ENCODE data around the gene LAMA3.

LAMA3 gene

DNA sequence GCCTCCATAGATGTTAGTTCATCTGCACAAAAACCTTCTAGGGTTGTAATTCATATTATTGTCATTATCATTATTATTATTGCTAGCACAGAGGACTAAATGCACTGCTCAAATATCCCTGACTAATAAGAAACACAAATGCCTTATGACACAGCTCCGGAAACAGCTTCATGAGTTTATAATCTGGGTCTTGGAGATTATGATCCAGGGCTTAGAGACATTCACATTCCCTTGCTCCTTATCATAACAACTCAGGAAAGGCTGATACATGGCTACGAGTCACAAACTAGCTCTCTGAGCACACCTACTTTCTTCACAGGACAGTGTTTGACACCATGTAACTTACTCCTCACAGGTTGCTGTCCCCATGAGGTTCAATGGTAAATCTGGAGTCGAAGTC, 223.1 kb downstream of the LAMA3 start:
- Histone ChIP-seq H3K4me3 (ENCODE audit: low read length in 2 of 2) (no peak overlapping the region), H2BK12ac (ENCODE audit: low read length) (no peak overlapping the region), H3K14ac (ENCODE audit: low read length) (no peak overlapping the region), H3K9me3 (replicated peaks in 1 of 2; ENCODE audit: control insufficient read depth in 2 of 2, insufficient read depth in 1 of 2, low read depth in 1 of 2, low read length in 2 of 2) (no peaks in the 10 kb centered on the region), H2BK120ac (ENCODE audit: low read depth, low read length) (no peak overlapping the region), H3K18ac (ENCODE audit: low read length) (no peak overlapping the region), H3K4me2 (ENCODE audit: insufficient read depth, low read length, poor library complexity, severe bottlenecking) (no peak overlapping the region), H2AFZ (ENCODE audit: low read length) (no peak overlapping the region), H4K91ac (ENCODE audit: low read depth, low read length, poor library complexity) (no peak overlapping the region), H2AK5ac (ENCODE audit: low read depth, low read length) (no peak overlapping the region), H3K4ac (ENCODE audit: low read length) (no peak overlapping the region), H3K27ac (replicated peaks; ENCODE audit: low read length) (no peak overlapping the region), H2BK5ac (ENCODE audit: low read length) (no peak overlapping the region), H3K23ac (ENCODE audit: low read depth, low read length, poor library complexity) (no peak overlapping the region), H3K79me1 (ENCODE audit: low read depth, low read length) (no peaks in the 10 kb centered on the region), H3K36me3 (replicated peaks in 1 of 2; ENCODE audit: control insufficient read depth in 2 of 2, insufficient read depth in 2 of 2, low read length in 2 of 2) (no peaks in the 10 kb centered on the region), H3K9ac (ENCODE audit: low read depth, low read length, poor library complexity) (no peak overlapping the region), H3K27me3 (ENCODE audit: control insufficient read depth in 3 of 3, insufficient read depth in 3 of 3, low read depth in 1 of 3, low read length in 3 of 3) (peaks cover 0 to 7% (median 0%) of the 10 kb centered on the region in 3 experiments), H3K4me1 (ENCODE audit: control insufficient read depth in 2 of 2, insufficient read depth in 1 of 2, low read depth in 1 of 2, low read length in 2 of 2) (no peaks in the 10 kb centered on the region), H2BK15ac (ENCODE audit: low read length) (no peak overlapping the region), H4K8ac (ENCODE audit: low read depth, low read length) (no peak overlapping the region)
- no peak for DNase-seq (ENCODE audit: low spot score)
- no CpG with 5 or more reads among the region's 3 CpGs for WGBS, 2 donors (ENCODE audit: extremely low coverage in 2 of 2, insufficient read length in 2 of 2, insufficient replicate concordance in 1 of 2)

DNA sequence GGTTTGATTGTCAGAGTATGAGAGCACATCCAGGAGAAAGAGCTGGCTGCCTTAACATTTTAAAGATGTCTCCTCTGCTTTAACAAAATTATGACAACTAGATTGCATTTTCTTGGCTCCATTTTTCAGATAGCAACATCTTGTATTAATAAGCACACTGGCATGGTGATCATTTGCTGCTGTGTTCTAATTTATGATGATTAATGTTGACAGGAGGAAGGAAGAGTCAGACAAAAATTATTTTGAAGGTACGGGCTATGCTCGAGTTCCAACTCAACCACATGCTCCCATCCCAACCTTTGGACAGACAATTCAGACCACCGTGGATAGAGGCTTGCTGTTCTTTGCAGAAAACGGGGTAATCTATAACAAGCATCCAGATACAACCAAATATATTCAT, 227.1 kb downstream of the LAMA3 start:
- no peak overlapping the region for H4K91ac ChIP-seq (ENCODE audit: low read depth, low read length, poor library complexity)
- H3K4me2 ChIP-seq (ENCODE audit: insufficient read depth, low read length, poor library complexity, severe bottlenecking): no peak overlapping the region
- H3K14ac ChIP-seq (ENCODE audit: low read length): no peak overlapping the region
- no peak overlapping the region for H3K27ac ChIP-seq (replicated peaks; ENCODE audit: low read length)
- H3K23ac ChIP-seq (ENCODE audit: low read depth, low read length, poor library complexity): no peak overlapping the region
- H3K9me3 ChIP-seq (replicated peaks in 1 of 2; ENCODE audit: control insufficient read depth in 2 of 2, insufficient read depth in 1 of 2, low read depth in 1 of 2, low read length in 2 of 2): no peaks in the 10 kb centered on the region
- peaks cover 0 to 8% (median 0%) of the 10 kb centered on the region in 3 experiments for H3K27me3 ChIP-seq (ENCODE audit: control insufficient read depth in 3 of 3, insufficient read depth in 3 of 3, low read depth in 1 of 3, low read length in 3 of 3)
- no peak overlapping the region for H2AFZ ChIP-seq (ENCODE audit: low read length)
- no peak overlapping the region for H2BK12ac ChIP-seq (ENCODE audit: low read length)
- no peak overlapping the region for H2AK5ac ChIP-seq (ENCODE audit: low read depth, low read length)
- DNase-seq (ENCODE audit: low spot score): no peak
- H3K18ac ChIP-seq (ENCODE audit: low read length): no peak overlapping the region
- H3K79me1 ChIP-seq (ENCODE audit: low read depth, low read length): no peaks in the 10 kb centered on the region
- no peaks in the 10 kb centered on the region for H3K36me3 ChIP-seq (replicated peaks in 1 of 2; ENCODE audit: control insufficient read depth in 2 of 2, insufficient read depth in 2 of 2, low read length in 2 of 2)
- no peaks in the 10 kb centered on the region for H3K4me1 ChIP-seq (ENCODE audit: control insufficient read depth in 2 of 2, insufficient read depth in 1 of 2, low read depth in 1 of 2, low read length in 2 of 2)
- no peak overlapping the region for H3K9ac ChIP-seq (ENCODE audit: low read depth, low read length, poor library complexity)
- no peak overlapping the region for H2BK15ac ChIP-seq (ENCODE audit: low read length)
- H3K4ac ChIP-seq (ENCODE audit: low read length): no peak overlapping the region
- no peak overlapping the region for H2BK5ac ChIP-seq (ENCODE audit: low read length)
- no CpG with 5 or more reads among the region's 4 CpGs for WGBS, 2 donors (ENCODE audit: extremely low coverage in 2 of 2, insufficient read length in 2 of 2, insufficient replicate concordance in 1 of 2)
- no peak overlapping the region for H3K4me3 ChIP-seq (ENCODE audit: low read length in 2 of 2)
- H2BK120ac ChIP-seq (ENCODE audit: low read depth, low read length): no peak overlapping the region
- H4K8ac ChIP-seq (ENCODE audit: low read depth, low read length): no peak overlapping the region

DNA sequence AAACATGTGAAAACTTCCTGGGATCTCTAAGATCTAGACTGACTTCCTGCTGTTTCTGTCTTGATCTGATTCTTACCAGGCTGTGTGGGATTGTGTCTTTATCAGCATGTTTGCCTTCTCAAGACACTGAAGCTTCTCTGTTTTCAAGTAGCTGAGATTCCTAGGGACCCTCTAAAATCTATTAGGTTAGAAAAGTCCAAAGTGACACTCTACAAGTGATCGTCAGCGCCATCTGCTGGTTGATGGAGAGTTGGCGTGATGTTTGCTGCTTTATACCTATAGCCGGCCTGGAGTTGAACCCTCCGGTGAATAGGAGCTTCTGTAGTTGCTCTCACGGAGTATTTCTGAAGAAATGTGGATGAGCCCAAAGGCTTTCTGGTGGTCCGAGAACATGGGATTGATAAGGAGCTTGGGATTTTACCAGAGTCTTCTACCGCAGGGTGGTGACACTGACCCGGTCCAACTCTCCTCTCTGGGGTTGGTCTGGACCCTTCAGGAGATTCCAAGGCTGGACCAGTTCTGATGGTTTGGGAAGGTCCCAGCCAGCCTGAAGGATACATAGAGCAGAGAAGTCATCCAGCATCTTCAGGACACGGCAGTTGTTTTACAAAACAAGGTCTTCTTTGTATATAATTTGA, 229.3 kb downstream of the LAMA3 start:
- DNase-seq (ENCODE audit: low spot score): peak; percentile 75
- no peak overlapping the region for H2BK120ac ChIP-seq (ENCODE audit: low read depth, low read length)
- no peak overlapping the region for H3K4ac ChIP-seq (ENCODE audit: low read length)
- no CpG with 5 or more reads among the region's 10 CpGs for WGBS, 2 donors (ENCODE audit: extremely low coverage in 2 of 2, insufficient read length in 2 of 2, insufficient replicate concordance in 1 of 2)
- no peak overlapping the region for H3K23ac ChIP-seq (ENCODE audit: low read depth, low read length, poor library complexity)
- H3K4me3 ChIP-seq (ENCODE audit: low read length in 2 of 2): no peak overlapping the region
- no peak overlapping the region for H2AK5ac ChIP-seq (ENCODE audit: low read depth, low read length)
- H3K79me1 ChIP-seq (ENCODE audit: low read depth, low read length): no peaks in the 10 kb centered on the region
- H3K4me2 ChIP-seq (ENCODE audit: insufficient read depth, low read length, poor library complexity, severe bottlenecking): no peak overlapping the region
- no peak overlapping the region for H2BK15ac ChIP-seq (ENCODE audit: low read length)
- H4K8ac ChIP-seq (ENCODE audit: low read depth, low read length): no peak overlapping the region
- H3K9me3 ChIP-seq (replicated peaks in 1 of 2; ENCODE audit: control insufficient read depth in 2 of 2, insufficient read depth in 1 of 2, low read depth in 1 of 2, low read length in 2 of 2): no peaks in the 10 kb centered on the region
- H2AFZ ChIP-seq (ENCODE audit: low read length): no peak overlapping the region
- peaks cover 0 to 2% of the 10 kb centered on the region in 2 donors for H3K4me1 ChIP-seq (ENCODE audit: control insufficient read depth in 2 of 2, insufficient read depth in 1 of 2, low read depth in 1 of 2, low read length in 2 of 2)
- no peak overlapping the region for H3K18ac ChIP-seq (ENCODE audit: low read length)
- H2BK5ac ChIP-seq (ENCODE audit: low read length): no peak overlapping the region
- no peak overlapping the region for H3K14ac ChIP-seq (ENCODE audit: low read length)
- H2BK12ac ChIP-seq (ENCODE audit: low read length): no peak overlapping the region
- no peak overlapping the region for H4K91ac ChIP-seq (ENCODE audit: low read depth, low read length, poor library complexity)
- no peaks in the 10 kb centered on the region for H3K36me3 ChIP-seq (replicated peaks in 1 of 2; ENCODE audit: control insufficient read depth in 2 of 2, insufficient read depth in 2 of 2, low read length in 2 of 2)
- H3K27ac ChIP-seq (replicated peaks; ENCODE audit: low read length): no peak overlapping the region
- no peak overlapping the region for H3K9ac ChIP-seq (ENCODE audit: low read depth, low read length, poor library complexity)
- H3K27me3 ChIP-seq (ENCODE audit: control insufficient read depth in 3 of 3, insufficient read depth in 3 of 3, low read depth in 1 of 3, low read length in 3 of 3): peaks cover 0 to 6% (median 0%) of the 10 kb centered on the region in 3 experiments

DNA sequence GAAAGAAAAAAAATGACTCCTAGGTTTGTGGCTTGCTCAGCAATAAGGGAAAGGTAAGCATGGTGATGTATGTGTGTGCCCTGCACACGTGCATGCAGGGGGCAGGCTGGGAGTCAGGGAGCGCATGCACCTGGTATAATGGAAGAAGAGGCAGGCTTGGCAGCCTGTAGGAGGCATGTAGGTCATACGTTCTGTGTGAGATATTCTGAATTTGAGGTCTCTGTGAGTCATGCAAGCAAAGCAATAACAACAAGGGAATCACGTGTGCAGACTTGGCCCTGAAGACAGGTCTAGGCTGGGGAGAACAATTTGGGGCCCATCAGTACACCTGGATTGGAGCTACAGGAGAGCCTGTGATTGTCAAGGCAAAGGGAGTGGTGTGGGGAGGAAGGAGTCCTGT, 230.8 kb downstream of the LAMA3 start:
- DNase-seq (ENCODE audit: low spot score): no peak
- Histone ChIP-seq H4K91ac (ENCODE audit: low read depth, low read length, poor library complexity) (no peak overlapping the region), H2AK5ac (ENCODE audit: low read depth, low read length) (no peak overlapping the region), H2AFZ (ENCODE audit: low read length) (no peak overlapping the region), H3K23ac (ENCODE audit: low read depth, low read length, poor library complexity) (no peak overlapping the region), H2BK15ac (ENCODE audit: low read length) (no peak overlapping the region), H3K79me1 (ENCODE audit: low read depth, low read length) (no peaks in the 10 kb centered on the region), H3K36me3 (replicated peaks in 1 of 2; ENCODE audit: control insufficient read depth in 2 of 2, insufficient read depth in 2 of 2, low read length in 2 of 2) (no peaks in the 10 kb centered on the region), H3K4me3 (ENCODE audit: low read length in 2 of 2) (no peak overlapping the region), H4K8ac (ENCODE audit: low read depth, low read length) (no peak overlapping the region), H3K9me3 (replicated peaks in 1 of 2; ENCODE audit: control insufficient read depth in 2 of 2, insufficient read depth in 1 of 2, low read depth in 1 of 2, low read length in 2 of 2) (no peaks in the 10 kb centered on the region), H3K27me3 (ENCODE audit: control insufficient read depth in 3 of 3, insufficient read depth in 3 of 3, low read depth in 1 of 3, low read length in 3 of 3) (peaks cover 0 to 6% (median 0%) of the 10 kb centered on the region in 3 experiments), H3K4me1 (ENCODE audit: control insufficient read depth in 2 of 2, insufficient read depth in 1 of 2, low read depth in 1 of 2, low read length in 2 of 2) (peaks cover 0 to 2% of the 10 kb centered on the region in 2 donors), H3K27ac (replicated peaks; ENCODE audit: low read length) (no peak overlapping the region), H3K9ac (ENCODE audit: low read depth, low read length, poor library complexity) (no peak overlapping the region), H2BK5ac (ENCODE audit: low read length) (no peak overlapping the region), H3K4ac (ENCODE audit: low read length) (no peak overlapping the region), H2BK120ac (ENCODE audit: low read depth, low read length) (no peak overlapping the region), H3K18ac (ENCODE audit: low read length) (no peak overlapping the region), H3K4me2 (ENCODE audit: insufficient read depth, low read length, poor library complexity, severe bottlenecking) (no peak overlapping the region), H2BK12ac (ENCODE audit: low read length) (no peak overlapping the region), H3K14ac (ENCODE audit: low read length) (no peak overlapping the region)
- no CpG with 5 or more reads among the region's 4 CpGs for WGBS, 2 donors (ENCODE audit: extremely low coverage in 2 of 2, insufficient read length in 2 of 2, insufficient replicate concordance in 1 of 2)

All from neuronal stem cell (in vitro differentiated cells).